TTC549 (cell line): ENCODE measurements around the gene LOXL1.
"Not testable (repeated sequence)": the region's sequence is repeated elsewhere in the genome, so short reads cannot be mapped to it uniquely, and the experiment has no call there.

Source experiments
- FAIRE-seq: peaks from 2 replicates; lab custom pipeline; 2012; peaks lifted over from hg19 to GRCh38; lab: Jason Lieb, UNC

The LOXL1 gene

DNA sequence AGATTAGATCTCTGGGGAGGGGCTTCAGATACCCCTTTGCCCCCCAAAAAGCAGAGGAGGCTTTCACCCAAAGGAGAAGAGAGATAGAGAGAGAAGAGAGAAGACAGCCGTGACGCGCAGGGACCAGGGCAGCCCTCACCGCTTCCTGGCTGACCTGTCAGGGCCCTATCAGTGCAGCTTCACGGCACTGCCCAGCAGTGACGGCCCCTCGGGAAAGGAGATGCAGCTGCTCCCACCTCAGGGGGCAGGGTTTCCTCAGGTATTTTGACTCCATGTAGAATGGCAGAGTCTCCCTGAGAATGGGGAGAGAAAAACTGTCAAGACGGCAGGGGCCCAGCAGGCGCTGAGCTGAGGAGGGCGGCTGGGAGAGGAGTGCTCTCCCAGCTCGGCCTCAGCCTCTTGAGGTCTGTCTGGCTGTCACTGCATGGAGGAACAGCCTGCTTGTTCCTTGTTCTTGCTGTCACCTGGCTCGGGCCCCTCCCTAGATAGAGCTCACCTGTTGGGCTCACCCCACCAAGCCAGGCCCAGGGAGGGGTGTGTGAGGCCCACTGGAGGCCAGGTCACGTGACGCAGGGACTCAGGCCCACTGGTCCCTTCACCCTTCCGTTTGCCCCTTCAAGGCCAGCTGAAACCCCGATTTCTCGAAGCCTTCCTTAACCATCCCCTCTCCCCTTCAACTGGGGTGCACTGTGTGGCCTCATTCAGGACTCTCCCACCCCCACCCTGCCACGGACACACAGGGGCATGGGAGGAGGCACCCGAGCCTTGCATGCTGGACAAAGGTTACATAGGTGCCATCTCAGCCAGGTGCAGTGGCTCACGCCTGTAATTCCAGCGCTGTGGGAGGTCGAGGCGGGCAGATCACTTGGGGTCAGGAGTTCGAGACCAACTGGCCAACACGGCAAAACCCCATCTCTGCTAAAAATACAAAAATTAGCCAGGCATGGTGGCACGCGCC is 28.2 kb downstream of the LOXL1 start:
- FAIRE-seq, result no peak

DNA sequence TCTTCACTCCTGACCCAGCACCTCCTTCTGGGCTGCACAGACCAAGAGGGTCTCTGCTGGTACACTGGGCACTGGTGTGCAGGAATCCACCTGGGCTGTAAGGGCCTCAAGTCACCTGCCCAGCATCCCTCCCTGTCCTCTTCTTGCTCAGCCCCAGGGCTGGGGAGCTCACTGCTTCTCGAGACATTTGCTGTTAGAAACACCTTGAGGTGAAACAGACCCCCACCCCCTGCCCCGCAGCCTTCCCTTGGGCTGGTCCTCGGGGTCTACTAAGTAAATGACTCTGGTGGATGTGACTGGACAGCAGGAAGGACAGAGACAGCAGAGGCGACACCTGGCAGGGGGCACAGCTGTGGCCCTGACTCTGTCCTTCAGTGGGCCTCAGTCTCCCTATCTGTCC is 29.1 kb downstream of the LOXL1 start:
- FAIRE-seq, result no peak

DNA sequence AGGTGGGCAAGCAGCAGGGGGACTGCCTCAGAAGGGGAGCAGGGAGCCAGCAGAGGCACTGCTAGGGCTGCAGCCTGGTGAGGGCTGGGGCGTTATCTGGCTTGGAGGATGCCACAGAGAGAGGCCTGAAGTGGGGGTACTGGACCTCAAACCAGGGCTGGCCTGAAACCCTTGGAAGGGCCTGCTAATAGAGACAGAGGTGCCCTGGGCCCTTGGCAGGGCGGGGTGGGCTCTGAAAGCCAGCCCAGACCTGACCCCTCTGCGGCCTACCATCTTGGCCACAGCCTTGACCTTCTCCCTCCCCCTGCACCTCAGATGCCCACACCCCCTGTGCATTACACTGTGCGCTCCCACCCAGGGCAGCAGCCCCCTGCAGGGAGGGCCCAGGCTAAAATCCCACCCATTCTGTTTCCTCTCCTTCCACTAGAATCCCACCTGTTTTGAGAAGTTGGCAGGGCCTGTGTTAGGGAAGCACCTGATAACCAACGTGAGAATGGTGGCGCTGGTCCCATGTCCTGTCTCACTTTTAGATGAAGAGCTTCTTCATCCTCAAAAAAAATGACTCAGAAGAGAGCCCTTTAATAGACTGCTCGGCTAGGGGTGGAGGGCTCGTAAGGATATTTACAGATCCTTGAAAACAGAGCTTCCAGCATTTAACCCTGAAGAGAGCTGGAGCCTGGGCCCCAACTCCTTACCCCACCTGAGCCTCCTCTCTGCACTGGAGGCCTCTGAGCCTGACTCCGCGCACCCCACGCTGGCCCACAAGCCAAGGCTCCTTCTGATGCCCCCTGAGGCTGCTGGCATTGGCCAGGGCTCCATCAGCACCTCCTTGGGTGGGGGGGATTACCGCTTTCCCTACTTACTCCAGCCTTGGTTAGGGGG is 29.8 kb downstream of the LOXL1 start:
- no peak for FAIRE-seq

DNA sequence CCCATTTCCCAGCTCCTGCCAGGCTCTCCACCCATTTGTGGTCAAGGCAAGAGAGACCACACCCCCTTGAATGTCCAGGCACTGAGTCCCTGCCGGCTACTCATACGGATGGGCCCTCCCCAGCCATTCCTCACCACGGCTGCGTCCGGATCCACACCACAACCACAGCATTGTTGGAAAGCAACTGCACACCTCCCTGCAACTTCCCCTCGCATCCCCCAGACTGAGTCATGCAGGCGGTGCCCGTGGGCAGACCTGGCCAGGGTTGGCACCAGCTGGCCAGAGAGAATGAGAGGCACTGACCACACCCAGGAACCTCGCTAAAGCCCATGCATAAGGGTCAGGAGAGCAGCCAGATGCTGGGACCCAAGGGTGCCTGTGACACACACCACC is 30.5 kb downstream of the LOXL1 start:
- FAIRE-seq, result no peak

DNA sequence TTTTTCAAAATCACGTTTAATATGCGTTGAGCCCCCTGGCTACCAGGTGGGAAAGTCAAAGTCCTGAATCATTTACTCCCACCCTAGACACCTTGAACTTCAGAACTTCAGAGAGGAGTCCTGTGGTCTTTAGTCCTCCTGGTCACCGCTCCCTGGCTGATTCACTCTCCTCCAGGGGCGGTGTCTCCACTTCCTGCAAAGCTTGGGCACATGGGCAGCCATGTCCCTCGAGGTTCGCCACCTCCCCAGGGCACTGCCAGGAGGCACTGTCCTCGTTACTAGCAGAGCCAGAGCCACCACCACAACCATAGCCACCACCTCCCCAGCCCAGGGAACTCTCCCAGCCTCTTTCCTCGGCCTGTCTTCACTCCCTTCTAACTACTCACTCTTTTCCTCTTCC is 31.0 kb downstream of the LOXL1 start:
- no peak for FAIRE-seq

DNA sequence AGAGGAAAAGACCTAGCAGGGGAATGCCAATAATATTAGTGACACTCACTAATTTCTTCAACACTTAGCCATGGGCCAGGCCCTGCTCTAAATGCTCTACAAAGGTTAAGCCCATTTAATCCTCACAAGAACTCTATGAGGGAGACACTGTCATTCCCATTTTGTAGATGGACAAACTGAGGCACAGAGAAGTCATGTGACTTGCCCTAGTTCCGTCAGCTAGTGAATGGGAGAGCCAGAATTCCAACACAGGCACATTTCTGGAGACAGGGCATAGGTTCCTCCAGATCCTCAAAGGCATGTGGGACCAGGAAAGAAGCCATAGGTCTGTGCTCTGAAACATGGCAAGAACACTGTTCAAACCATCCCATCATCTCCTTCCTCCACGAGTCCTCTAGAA is 31.5 kb downstream of the LOXL1 start:
- FAIRE-seq, result no peak

DNA sequence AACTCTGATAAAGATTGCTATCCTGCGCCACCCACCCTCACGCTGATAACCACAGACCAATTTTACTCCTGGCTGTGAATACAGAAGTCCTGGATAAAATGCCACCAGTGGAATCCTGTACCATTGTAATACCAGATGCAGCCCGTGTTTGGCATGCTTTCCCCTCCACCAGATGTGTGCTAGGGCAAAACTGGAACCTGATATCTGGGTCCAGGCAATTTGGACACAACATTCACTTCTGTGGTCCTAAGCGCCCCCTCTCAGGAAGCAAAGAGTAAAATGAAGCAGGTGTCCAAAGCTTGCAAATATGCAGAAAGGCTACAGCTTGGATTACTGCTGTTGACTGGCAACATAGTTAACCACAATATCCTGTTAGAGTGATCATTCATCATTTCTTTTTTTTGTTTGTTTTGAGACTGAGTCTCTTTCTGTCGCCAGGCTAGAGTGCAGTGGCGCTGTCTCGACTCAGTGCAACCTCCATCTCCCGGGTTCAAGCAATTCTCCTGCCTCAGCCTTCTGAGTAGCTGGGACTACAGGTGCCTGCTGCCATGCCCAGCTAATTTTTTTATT is 32.8 kb downstream of the LOXL1 start:
- no peak for FAIRE-seq

DNA sequence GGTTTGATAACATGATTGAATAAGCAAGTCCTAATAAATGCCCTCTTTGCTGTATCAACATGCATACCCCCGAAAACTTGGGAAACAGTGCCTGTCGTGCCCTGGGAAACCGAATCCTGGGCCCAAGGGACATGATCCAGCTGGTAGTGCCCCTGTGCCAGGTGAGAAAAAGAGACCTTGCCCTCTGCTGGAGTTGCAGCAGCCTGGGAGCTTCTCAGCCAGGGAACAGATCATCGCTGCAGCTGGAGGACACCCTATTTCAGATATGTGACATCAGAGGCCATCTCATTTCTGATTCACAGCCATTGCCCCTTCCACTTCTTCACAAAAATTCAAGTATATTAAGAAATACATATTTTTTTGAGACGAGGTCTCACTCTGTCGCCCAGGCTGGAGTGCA is 33.5 kb downstream of the LOXL1 start:
- FAIRE-seq, result no peak

DNA sequence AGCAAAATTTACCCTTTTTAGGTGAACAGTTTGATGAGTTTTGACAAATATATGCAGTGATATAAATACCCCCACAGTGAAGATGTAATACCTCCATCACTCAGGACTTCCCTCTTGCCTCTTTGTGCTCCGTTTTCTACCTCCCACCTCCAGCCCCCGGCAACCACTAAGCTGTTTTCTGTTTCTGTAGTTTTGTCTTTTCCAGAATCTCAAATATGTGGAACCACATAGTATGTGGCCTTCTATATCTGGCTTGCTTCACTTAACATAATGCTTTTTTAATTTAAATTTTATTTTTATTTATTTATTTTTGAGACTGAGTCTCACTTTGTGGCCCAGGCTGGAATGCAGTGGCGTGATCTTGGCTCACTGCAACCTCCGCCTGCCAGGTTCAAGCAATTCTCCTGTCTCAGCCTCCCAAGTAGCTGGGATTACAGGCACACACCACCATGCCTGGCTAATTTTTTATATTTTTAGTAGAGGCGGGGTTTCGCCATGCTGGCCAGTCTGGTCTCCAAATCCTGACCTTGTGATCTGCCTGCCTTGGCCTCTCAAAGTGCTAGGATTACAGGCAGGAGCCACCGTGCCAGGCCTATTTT is 34.3 kb downstream of the LOXL1 start:
- not testable (repeated sequence) for FAIRE-seq

DNA sequence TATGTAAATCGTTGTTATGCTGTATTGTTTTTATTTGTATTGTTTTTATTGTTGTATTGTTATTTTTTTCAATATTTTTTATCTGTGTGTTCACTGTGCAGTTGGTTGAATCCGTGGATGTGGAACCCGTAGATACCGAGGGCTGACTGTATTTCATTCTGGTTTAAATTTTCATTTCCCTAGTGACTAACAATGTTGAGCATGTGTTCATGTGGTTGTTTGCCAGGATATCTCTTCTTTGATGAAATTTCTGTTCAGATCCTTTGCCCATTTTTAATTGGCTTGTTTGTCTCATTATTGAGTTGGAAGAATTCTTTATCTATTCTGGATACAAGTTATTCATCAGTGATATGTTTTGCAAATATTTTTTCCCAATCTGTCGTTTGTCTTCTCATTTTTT is 36.2 kb downstream of the LOXL1 start:
- no peak for FAIRE-seq

DNA sequence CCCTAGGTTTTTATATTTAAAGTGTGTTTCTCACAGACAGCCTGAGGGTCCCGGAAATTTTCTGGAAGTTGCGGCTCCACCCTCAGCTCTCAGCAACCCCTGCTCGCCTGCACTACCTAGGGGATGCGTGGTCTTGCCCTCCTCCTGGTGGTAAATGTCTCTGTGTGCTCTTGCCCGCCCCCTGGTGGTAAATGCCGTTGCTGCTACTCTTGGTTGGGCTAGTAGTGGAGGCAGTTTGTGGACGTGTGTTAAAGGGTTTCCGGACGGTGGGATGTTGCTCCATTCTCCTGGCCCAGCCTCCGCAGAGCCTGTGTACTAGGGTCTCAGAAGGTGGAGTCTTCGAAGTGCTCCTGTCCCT is 38.5 kb downstream of the LOXL1 start:
- no peak for FAIRE-seq

DNA sequence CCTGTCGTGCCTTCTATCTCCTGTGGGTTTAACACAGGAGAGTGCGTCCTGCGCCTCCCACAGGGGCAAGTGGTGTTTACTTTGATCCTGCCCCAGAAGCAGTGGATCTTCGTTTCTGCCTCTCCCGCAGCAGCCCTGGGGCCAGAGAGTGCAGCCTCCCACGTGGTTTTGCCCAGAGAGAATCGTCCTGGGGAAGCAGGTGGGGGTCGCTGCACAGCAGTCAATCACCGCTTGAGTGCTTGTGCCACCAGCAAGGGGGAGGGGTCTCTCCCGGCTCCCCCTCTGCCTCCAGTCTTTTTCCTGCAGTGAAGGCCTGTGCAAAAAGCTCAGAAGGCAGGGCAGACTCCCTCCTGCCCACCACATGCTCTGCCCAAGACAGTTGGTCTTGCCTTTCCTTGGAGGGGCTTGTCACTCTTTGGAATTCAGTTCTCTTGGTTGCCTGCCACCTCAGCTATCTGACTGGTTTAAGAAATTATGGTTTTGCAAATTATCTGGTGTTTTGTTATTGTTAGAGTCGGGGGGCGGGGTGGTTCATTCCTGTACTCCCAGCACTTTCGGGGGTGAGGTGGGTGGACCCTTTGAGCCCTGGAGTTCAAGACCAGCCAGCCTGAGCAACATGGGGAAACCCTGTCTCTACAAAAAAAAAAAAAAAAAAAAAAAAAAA is 39.0 kb downstream of the LOXL1 start:
- no peak for FAIRE-seq

DNA sequence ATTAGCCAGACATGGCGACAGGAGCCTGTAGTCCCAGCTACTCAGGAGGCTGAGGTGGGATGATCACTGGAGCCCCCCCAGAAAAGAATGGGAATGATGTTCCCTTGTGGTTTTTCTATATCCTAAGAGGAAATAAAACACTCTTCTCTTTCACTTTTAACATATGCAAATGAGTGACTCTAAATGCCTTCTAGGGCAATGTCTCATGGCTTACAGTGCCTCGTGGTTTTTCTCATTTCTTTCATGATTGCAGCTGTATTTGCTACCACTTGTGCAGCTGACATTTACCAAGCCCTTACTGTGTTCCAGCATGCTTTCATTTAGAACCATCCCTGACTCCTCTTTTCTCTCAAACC is 39.5 kb downstream of the LOXL1 start:
- no peak for FAIRE-seq

DNA sequence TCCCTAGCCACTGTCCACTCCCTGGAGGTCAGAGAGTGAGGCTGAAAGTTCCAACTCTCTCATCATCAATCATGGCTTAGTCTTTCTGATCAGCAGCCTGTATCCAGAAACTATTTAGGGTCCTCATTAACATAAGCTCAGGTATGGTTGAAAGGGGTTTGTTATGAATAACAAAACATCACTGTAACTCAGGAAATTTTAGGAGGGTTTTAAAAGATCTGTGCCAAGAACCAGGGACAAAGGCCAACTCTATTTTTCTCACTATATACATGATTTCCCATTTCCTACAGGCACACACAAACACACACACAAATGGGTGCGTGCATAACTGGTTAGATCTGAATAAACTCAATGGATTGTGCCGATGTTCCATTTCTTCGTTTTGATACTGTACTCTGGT is 42.2 kb downstream of the LOXL1 start:
- no peak for FAIRE-seq

DNA sequence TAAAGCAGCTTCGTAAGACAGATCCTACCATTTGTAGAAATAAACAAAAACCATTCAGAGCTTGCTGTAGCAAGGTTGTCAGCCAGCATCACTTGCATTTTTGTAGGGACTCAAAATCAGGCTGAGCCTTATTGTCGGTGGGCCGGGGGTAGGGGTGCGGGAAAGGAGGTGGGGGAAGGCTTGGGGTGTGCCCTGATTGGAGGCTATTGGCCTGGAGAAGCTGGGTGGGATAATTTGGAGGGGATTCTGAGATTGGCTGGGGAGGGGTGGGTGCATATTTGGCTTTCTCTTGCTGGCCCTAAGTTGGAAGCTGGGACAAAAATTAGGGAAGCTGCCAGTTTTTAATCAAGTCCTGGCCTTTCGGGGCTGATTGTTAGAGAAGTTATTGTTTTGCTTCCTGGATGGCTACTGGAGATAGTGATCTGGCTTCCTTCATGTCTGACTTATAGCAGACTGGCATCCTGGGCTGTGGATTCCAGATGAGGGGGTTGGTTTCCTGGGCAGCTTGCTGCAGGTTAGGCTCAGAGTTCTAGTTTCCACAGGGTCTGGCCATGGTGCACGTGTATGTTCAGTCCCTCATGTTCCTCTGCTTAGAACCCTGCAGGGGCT is 43.0 kb downstream of the LOXL1 start:
- no peak for FAIRE-seq

DNA sequence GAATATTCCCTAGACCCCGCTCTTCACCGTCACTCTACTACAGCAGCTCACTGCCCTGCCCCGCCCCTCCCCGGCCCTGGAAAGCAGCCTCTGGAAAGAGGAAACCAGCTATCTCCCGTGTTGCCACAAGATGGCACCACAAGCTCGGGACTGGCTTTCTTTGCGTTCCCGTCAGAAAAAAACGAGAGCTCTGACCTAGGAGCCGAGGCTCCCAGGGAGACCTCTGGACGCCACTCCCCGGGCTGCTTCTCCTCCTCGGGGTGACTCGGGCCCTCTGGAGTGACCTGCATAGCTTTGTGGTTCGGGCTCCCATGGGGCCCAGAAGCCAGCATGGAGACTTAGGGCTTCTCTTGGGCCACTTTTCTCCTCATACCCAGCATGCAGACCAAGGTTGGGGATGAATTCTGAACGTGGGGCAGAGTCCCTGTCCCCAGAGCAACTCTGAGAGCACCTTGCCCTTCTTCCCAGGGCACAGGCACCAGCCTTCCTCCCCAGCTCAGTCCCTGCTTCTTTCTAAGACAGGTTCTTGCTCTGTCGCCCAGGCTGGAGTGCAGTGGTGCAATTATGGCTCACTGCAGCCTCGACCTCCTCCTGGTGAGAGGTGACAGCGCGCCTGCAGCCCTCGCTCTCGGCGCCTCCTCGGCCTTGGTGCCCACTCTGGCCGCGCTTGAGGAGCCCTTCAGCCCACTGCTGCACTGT is 46.9 kb downstream of the LOXL1 start:
- no peak for FAIRE-seq

DNA sequence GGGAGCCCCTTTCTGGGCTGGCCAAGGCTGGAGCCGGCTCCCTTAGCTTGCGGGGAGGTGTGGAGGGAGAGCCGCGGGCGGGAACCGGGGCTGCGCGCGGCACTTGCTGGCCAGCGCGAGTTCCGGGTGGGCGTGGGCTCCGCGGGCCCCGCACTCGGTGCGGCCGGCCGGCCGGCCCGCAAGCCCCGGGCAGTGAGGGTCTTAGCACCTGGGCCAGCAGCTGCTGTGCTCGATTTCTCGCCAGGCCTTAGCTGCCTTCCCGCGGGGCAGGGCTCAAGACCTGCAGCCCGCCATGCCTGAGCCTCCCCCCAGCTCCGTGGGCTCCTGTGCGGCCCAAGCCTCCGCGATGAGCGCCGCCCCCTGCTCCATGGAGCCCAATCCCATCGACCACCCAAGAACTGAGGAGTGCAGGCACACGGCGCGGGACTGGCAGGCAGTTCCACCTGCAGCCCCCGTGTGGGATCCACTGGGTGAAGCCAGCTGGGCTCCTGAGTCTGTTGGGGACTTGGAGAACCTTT is 47.5 kb downstream of the LOXL1 start:
- not testable (repeated sequence) for FAIRE-seq

DNA sequence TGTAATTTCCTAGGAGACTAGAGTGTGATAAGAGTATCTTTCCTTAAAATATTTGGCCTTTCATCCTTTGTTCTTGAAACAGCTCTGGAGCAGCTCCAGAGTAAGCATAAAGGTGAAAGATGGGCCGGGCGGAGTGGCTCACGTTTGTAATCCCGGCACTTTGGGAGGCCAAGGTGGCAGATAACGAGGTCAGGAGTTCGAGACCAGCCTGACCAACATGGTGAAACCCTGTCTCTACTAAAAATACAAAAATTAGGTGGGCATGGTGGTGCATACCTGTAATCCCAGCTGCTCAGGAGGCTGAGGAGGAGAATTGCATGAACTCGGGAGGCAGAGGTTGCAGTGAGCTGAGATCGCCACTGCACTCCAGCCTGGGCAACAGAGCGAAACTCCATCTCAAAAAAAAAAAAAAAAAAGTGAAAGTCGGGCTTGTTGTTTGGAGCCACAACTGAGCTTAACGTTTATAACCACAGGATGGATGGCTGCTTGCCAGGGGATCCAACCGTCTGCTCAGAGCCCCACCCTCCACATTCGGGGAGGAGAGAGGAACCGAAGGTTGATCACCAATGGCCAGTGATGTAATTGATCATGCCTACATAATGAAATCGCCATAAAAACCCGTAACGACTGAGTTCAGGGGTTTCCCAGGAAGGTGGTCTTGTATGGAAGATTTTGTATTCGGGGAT is 49.3 kb downstream of the LOXL1 start:
- not testable (repeated sequence) for FAIRE-seq

DNA sequence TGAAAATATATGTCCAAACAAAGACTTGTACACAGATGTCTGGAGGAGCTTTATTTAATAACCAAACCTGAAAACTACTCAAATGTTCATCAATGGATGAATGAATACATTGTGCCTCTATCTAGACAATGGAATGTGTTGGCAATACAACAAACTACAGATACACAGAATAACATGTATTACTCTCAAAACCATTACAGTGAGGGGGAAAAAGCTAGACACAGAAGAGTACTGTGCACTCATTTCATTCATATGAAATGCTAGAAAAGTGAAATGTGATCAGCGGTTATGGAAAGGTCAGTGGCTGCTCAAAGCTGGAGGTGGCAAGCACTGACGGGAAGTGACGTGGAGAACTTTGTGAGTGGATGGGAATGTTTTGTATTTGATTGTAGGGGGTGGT is 52.6 kb downstream of the LOXL1 start:
- no peak for FAIRE-seq

DNA sequence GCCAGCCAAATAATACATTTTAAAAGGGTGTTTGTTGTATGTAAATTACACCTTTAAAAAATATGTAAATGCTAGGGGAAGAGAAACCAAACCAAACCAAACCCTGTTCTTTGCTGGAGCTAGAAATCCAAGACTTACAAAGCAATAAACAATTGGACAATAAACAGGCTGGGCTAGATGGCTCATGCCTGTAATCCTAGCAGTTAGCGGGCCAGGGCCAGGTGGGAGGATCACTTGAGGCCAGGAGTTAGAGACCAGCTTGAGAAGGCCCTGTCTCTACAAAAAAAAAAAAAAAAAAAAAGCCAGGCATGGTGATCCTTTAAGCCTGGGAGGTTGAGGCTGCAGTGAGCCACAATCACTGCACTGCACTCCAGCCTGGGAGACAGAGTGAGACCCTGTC is 53.4 kb downstream of the LOXL1 start:
- FAIRE-seq, result no peak
